Spleen (tissue), 11 donors: ENCODE results near the gene LCP2. TPM values are rescaled to one million over a fixed set of nuclear protein-coding genes. Genes with fewer than 3 reads are reported as not detected.

Experiments used
- DNase-seq: peaks from one replicate; pipeline ENCODE4 v3.0.0-alpha.2; 2020
- H3K27ac ChIP-seq, 8 donors: fragments of 200-600 bp; sonication (generic) in 7 of 8; 1 replicate in 4 of 8; 2 replicates in 4 of 8; pipeline versions ENCODE4 v1.5.0 to v1.8.0; 2016 to 2021; ENCODE audit warnings: inconsistent platforms in 4 of 8, mild to moderate bottlenecking in 4 of 8, moderate library complexity in 1 of 8
- H3K27me3 ChIP-seq, 7 donors: fragments of 200-600 bp; sonication (generic) in 6 of 7; replicated peaks in 1 of 7; 1 replicate in 4 of 7; 2 replicates in 3 of 7; pipeline versions ENCODE4 v1.5.0 to v1.8.0; 2016 to 2021; ENCODE audit warnings: inconsistent platforms in 3 of 7, mild to moderate bottlenecking in 1 of 7
- H3K36me3 ChIP-seq, 6 donors: fragments of 200-600 bp; sonication (generic) in 5 of 6; 1 replicate in 4 of 6; 2 replicates in 2 of 6; pipeline versions ENCODE4 v1.5.0 to v1.8.0; 2016 to 2021; ENCODE audit warnings: inconsistent platforms in 2 of 6
- H3K4me1 ChIP-seq, 6 donors: fragments of 200-600 bp; sonication (generic) in 5 of 6; 1 replicate in 3 of 6; 2 replicates in 3 of 6; pipeline versions ENCODE4 v1.5.0 to v1.8.0; 2016 to 2021; ENCODE audit warnings: inconsistent platforms in 3 of 6
- H3K4me3 ChIP-seq, 8 donors: fragments of 200-600 bp; sonication (generic) in 7 of 8; 1 replicate in 4 of 8; 2 replicates in 4 of 8; pipeline versions ENCODE4 v1.5.0 to v1.8.0; 2016 to 2021; ENCODE audit warnings: inconsistent platforms in 4 of 8, mild to moderate bottlenecking in 4 of 8, moderate library complexity in 2 of 8
- H3K9me3 ChIP-seq, 8 donors: fragments of 200-600 bp; sonication (generic) in 7 of 8; 1 replicate in 4 of 8; 2 replicates in 4 of 8; pipeline versions ENCODE4 v1.5.0 to v1.8.0; 2016 to 2021; ENCODE audit warnings: inconsistent platforms in 4 of 8
- POLR2A ChIP-seq, 3 donors: fragments of 450-650 bp; IDR thresholded peaks; one replicate each; pipeline ENCODE4 v1.5.1; 2017; ENCODE audit warnings: antibody characterized with exemption in 3 of 3, mild to moderate bottlenecking in 1 of 3
- POLR2AphosphoS5 ChIP-seq, 3 donors: sonication (generic); formaldehyde crosslinking; IDR thresholded peaks; one replicate each; pipeline ENCODE4 v1.5.1; 2017; ENCODE audit warnings: antibody characterized with exemption in 3 of 3
- WGBS, 5 donors: extraction: QIAGEN DNeasy Blood & Tissue Kit in 3 of 5; methylation state at CpG; one replicate each; pipeline versions ENCODE4 v1.1.5 to v1.1.7; 2013 to 2018; 5-methylcytosine and 5-hydroxymethylcytosine counted together
- intact Hi-C: fragments of 100-400 bp; cut with DNase I; formaldehyde crosslinking; loops from one replicate; pipeline ENCODE4 v1.15.0; 2023; ENCODE audit warnings: low total_unique reads
- polyA plus RNA-seq, 3 donors: library from polyadenylated mRNA; stranded (reverse); fragments of 200-250 nt; gene quantifications; one replicate each; pipeline ENCODE4 v1.2.1, GENCODE V29; 2013
- total RNA-seq, 7 donors: library from RNA; depleted of rRNA in 3 of 7; stranded (reverse); fragments of >200 nt in 3 of 7; fragmentation: NEBNext Ultra II Directional in 4 of 7; extraction: Animal tissue kit (Norgen Biotek cat#: 25700) in 4 of 7; gene quantifications; one replicate each; pipeline versions ENCODE4 v1.1.0 to v1.2.1, GENCODE V29; 2016 to 2021
- TF ChIP-seq, protein P1 (sequence below), 11 experiments: fragments of 200-600 bp in 7 of 11; fragments of 450-650 bp in 4 of 11; sonication (generic) in 4 of 11; IDR thresholded peaks in 8 of 11; conservative IDR thresholded peaks in 3 of 11; 1 replicate in 7 of 11; 2 replicates in 4 of 11; pipeline versions ENCODE4 v1.4.0 to v1.8.0; 2016 to 2021; ENCODE audit warnings: antibody characterized with exemption in 11 of 11, inconsistent platforms in 4 of 11, mild to moderate bottlenecking in 1 of 11
- donor health status: healthy with polysubstance abuse.
- donor health status: DM: no; HTN: no; CAD: no; lungs with moderate emphysema.
- donor health status: DM: no; HTN: no; CAD: no.
- donor health status: Bipolar disorder and iron deficiency.
- donor health status: healthy.
- donor health status: DM: no; HTN: no; CAD: no.
- donor health status: DM: yes; HTN: yes; CAD: no.

Gene LCP2
- total and polyA plus RNA-seq, 10 donors, result 28.3 to 272 (median 214) TPM

DNA sequence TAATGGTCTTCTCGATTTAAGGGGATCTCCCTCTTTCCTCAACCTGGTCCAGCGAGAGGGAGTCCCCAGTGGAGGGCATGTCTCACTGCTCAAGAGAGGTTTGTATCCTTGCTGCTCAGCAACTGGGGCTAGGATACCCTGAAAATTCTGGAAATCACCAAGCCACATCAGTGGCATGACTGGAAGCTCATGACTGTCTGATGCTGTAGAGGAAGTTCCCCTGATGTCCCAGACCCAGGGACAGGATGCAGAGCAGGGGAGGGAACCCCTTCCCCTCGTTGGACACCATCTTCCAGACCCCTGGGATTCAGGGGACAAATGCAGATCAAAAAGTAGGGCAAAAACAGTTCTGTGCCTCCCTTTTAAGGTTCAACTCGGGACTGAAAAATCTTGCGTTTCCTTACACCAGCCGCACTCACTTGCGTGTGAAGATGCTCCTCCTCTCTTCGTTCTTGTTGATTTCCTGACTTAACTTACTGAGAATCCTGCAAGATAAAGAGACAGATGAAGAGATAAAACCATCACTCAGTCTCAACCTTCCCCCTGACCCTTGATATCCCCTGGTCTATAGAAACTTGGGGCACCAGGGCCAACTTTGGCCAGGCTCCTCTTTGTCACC is 22.1 kb downstream of the LCP2 start:
- Histone ChIP-seq H3K27ac (peak overlapping the region in 7 of 8 donors; percentile 48 to 99 (median 77)), H3K4me3 (no peak overlapping the region), H3K4me1 (peaks cover 52 to 99% (median 93%) of the 10 kb centered on the region in 6 donors), H3K36me3 (peaks cover 0 to 77% (median 23%) of the 10 kb centered on the region in 6 donors), H3K27me3 (no peaks in the 10 kb centered on the region), H3K9me3 (no peaks in the 10 kb centered on the region)
- DNase-seq, result no peak
- WGBS, 5 donors, result 58 to 68% (median 60%) methylated on average over 8 of the region's 8 CpGs
- intact Hi-C loops, result no loop called here
- TF ChIP-seq POLR2A (IDR thresholded peaks at IDR 0.05), result no peak
- TF ChIP-seq, protein P1, sequence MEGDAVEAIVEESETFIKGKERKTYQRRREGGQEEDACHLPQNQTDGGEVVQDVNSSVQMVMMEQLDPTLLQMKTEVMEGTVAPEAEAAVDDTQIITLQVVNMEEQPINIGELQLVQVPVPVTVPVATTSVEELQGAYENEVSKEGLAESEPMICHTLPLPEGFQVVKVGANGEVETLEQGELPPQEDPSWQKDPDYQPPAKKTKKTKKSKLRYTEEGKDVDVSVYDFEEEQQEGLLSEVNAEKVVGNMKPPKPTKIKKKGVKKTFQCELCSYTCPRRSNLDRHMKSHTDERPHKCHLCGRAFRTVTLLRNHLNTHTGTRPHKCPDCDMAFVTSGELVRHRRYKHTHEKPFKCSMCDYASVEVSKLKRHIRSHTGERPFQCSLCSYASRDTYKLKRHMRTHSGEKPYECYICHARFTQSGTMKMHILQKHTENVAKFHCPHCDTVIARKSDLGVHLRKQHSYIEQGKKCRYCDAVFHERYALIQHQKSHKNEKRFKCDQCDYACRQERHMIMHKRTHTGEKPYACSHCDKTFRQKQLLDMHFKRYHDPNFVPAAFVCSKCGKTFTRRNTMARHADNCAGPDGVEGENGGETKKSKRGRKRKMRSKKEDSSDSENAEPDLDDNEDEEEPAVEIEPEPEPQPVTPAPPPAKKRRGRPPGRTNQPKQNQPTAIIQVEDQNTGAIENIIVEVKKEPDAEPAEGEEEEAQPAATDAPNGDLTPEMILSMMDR (IDR thresholded peaks at IDR 0.05 in 8 of 11, conservative IDR thresholded peaks at IDR 0.05 in 3 of 11), result no peak
- TF ChIP-seq POLR2AphosphoS5 (IDR thresholded peaks at IDR 0.05), result no peak

DNA sequence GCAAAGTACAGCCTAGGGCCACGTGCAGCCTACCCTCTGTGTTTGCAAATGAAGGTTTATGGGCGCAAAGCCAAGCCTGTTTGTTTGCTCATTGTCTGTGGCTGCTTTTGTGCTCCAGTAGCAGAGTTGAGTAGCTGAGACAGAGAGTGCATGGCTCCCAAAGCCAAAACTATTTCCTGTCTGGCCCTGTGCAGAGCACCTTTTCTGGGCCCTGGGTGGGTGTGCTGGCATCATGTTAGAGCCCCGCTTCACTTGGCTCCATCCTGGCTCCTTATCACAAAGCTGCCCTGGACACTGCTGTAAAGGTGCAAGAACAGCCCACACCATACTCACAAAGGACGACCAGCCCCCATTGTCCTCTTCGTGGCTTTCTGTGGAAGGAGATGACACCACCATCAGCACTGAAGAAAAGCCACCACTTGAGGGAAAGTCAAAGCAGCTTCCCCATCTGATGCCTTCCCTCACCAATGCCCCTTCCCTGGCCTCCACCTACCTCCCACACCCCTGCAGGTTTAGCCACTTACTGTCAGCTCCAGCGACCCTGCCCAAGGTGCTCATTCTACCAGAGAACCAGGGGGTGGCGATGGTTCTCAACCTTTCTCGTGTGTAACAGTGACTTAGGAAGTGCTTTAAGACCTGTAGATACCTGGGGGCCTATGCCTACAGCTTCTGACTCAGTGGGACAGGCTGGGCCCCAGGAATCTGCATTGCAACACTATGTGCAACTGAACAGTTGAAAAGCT is 23.4 kb downstream of the LCP2 start:
- WGBS, 5 donors, result 56 to 76% (median 65%) methylated on average over 8 of the region's 8 CpGs
- Histone ChIP-seq H3K4me1 (peaks cover 49 to 99% (median 93%) of the 10 kb centered on the region in 6 donors), H3K4me3 (peak overlapping the region in 1 of 8 donors; percentile 3), H3K27ac (peak overlapping the region in 6 of 8 donors; percentile 26 to 99 (median 82)), H3K9me3 (no peaks in the 10 kb centered on the region), H3K36me3 (peaks cover 0 to 78% (median 24%) of the 10 kb centered on the region in 6 donors), H3K27me3 (no peaks in the 10 kb centered on the region)
- TF ChIP-seq POLR2AphosphoS5 (IDR thresholded peaks at IDR 0.05) (peak; percentile 2 to 27 (median 24)), POLR2A (IDR thresholded peaks at IDR 0.05) (no peak)
- TF ChIP-seq, protein P1 (IDR thresholded peaks at IDR 0.05 in 8 of 11, conservative IDR thresholded peaks at IDR 0.05 in 3 of 11), result peak in 7 of 11 experiments; percentile 10 to 60 (median 19)
- intact Hi-C loops, result no loop called here
- no peak for DNase-seq

DNA sequence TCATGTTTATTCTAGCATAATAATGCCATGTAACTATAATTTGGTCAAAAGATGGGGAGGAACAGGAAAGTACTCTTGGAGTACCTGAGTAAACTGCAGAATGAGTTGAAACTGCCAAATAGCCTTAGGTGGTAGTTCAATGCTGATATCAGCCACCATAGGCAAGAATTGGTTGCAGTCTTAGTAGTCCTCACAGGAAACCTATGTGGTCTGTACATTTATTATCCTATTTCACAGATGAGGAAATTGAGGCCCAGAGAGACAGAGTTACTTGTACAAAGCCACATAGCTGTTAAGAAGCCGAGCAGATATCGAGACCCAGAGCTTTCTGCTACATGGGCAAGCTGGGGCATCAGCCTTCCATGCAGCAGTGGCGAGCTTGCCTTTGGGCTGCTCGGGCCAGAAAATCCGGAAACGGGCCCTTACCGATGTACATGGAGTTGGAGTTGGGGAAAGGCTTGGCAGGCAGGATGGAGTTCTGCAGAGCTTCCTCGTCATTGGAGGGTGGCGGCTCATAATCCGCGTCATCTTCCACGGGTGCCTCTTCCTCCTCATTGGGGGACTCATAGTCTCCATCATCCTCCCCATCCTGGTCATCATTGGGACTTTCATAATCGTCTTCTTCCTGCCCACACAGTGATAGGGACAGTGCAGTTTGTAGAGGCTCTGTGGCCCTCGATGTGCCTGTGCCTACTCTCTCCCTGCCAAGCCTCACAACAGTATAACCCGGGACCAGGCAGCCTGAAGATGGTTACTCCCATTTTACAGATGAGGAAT is 27.1 kb downstream of the LCP2 start:
- Histone ChIP-seq H3K9me3 (no peaks in the 10 kb centered on the region), H3K27ac (peak overlapping the region; percentile 8 to 99 (median 85)), H3K4me3 (peak overlapping the region in 1 of 8 donors; percentile 6), H3K36me3 (peaks cover 0 to 100% (median 32%) of the 10 kb centered on the region in 6 donors), H3K4me1 (peaks cover 54 to 100% (median 94%) of the 10 kb centered on the region in 6 donors), H3K27me3 (peaks cover 0 to 10% (median 0%) of the 10 kb centered on the region in 7 donors)
- DNase-seq, result no peak
- 69 to 89% (median 75%) methylated on average over 15 of the region's 15 CpGs for WGBS, 5 donors
- intact Hi-C loops, result no loop called here
- peak; percentile 30 to 52 (median 41) for TF ChIP-seq POLR2AphosphoS5 (IDR thresholded peaks at IDR 0.05)
- TF ChIP-seq, protein P1 (IDR thresholded peaks at IDR 0.05 in 8 of 11, conservative IDR thresholded peaks at IDR 0.05 in 3 of 11), result no peak
- TF ChIP-seq POLR2A (IDR thresholded peaks at IDR 0.05), result no peak
